H9 (cell line): ENCODE measurements around the gene PARP9. TPM values are rescaled to one million over a fixed set of nuclear protein-coding genes. Genes with fewer than 3 reads are reported as not detected.

ENCODE experiments used
- DNase-seq: peaks from one replicate; pipeline ENCODE4 v3.0.0-alpha.2; 2017
- H2AFZ ChIP-seq: one replicate; pipeline ENCODE4 v1.6.1; 2013; ENCODE audit warnings: mild to moderate bottlenecking, low read length, control low read depth, moderate library complexity
- H2AK5ac ChIP-seq: 2 replicates; pipeline ENCODE4 v1.6.1; 2013; ENCODE audit warnings: low read length, control low read depth, mixed read lengths; ENCODE audit not compliant: insufficient read length
- H2BK120ac ChIP-seq: one replicate; pipeline ENCODE4 v1.6.1; 2013; ENCODE audit warnings: low read depth, mild to moderate bottlenecking, low read length, control low read depth, inconsistent platforms; ENCODE audit not compliant: poor library complexity, severe bottlenecking
- H2BK12ac ChIP-seq: 2 replicates; pipeline ENCODE4 v1.6.1; 2013; ENCODE audit warnings: low read length, control low read depth, mixed read lengths, low read depth; ENCODE audit not compliant: insufficient read length
- H2BK15ac ChIP-seq: 2 replicates; pipeline ENCODE4 v1.6.1; 2013; ENCODE audit warnings: low read depth, low read length, control low read depth
- H2BK20ac ChIP-seq: one replicate; pipeline ENCODE4 v1.6.1; 2013; ENCODE audit warnings: low read depth, mild to moderate bottlenecking, low read length, control low read depth, inconsistent platforms; ENCODE audit not compliant: poor library complexity, severe bottlenecking
- H2BK5ac ChIP-seq: 2 replicates; pipeline ENCODE4 v1.6.1; 2013; ENCODE audit warnings: low read length, control low read depth, mixed read lengths; ENCODE audit not compliant: insufficient read length
- H3K14ac ChIP-seq: 2 replicates; pipeline ENCODE4 v1.6.1; 2013; ENCODE audit warnings: low read length, control low read depth; ENCODE audit not compliant: insufficient read depth
- H3K18ac ChIP-seq: 2 replicates; pipeline ENCODE4 v1.6.1; 2013; ENCODE audit warnings: low read depth, mild to moderate bottlenecking, mixed read lengths, low read length, control low read depth; ENCODE audit not compliant: insufficient read length
- H3K23ac ChIP-seq: 2 replicates; pipeline ENCODE4 v1.6.1; 2013; ENCODE audit warnings: low read length, control low read depth, mixed read lengths, low read depth; ENCODE audit not compliant: insufficient read length
- H3K23me2 ChIP-seq: 2 replicates; pipeline ENCODE4 v1.6.1; 2013; ENCODE audit warnings: low read depth, mild to moderate bottlenecking, mixed read lengths, low read length, control low read depth; ENCODE audit not compliant: insufficient read length, poor library complexity, severe bottlenecking
- H3K27ac ChIP-seq: 2 replicates; pipeline ENCODE4 v1.5.1; 2013; ENCODE audit warnings: low read length, control low read depth, mixed read lengths, low read depth; ENCODE audit not compliant: insufficient read length
- H3K27me3 ChIP-seq: 2 replicates; pipeline ENCODE4 v1.6.1; 2013; ENCODE audit warnings: low read length, control low read depth, inconsistent platforms; ENCODE audit not compliant: insufficient read depth
- H3K4ac ChIP-seq: 2 replicates; pipeline ENCODE4 v1.6.1; 2013; ENCODE audit warnings: low read depth, mild to moderate bottlenecking, control low read depth, inconsistent platforms, low read length, moderate library complexity
- H3K4me1 ChIP-seq: 2 replicates; pipeline ENCODE4 v1.6.1; 2013; ENCODE audit warnings: low read length, control low read depth, inconsistent platforms; ENCODE audit not compliant: insufficient read depth
- H3K4me2 ChIP-seq: 2 replicates; pipeline ENCODE4 v1.6.1; 2013; ENCODE audit warnings: low read length, control low read depth, mixed read lengths; ENCODE audit not compliant: insufficient read length, insufficient read depth
- H3K56ac ChIP-seq: 2 replicates; pipeline ENCODE4 v1.6.1; 2013; ENCODE audit warnings: low read depth, mild to moderate bottlenecking, mixed read lengths, low read length, control low read depth; ENCODE audit not compliant: insufficient read length
- H3K79me1 ChIP-seq: 2 replicates; pipeline ENCODE4 v1.6.1; 2013; ENCODE audit warnings: low read depth, mild to moderate bottlenecking, moderate library complexity, low read length, control low read depth, inconsistent platforms; ENCODE audit not compliant: insufficient read depth, poor library complexity, severe bottlenecking
- H3K79me2 ChIP-seq: 2 replicates; pipeline ENCODE4 v1.6.1; 2013; ENCODE audit warnings: low read length, control low read depth, inconsistent platforms; ENCODE audit not compliant: insufficient read depth
- H3K9ac ChIP-seq: 2 replicates; pipeline ENCODE4 v1.6.1; 2013; ENCODE audit warnings: low read length, control low read depth, mixed read lengths; ENCODE audit not compliant: insufficient read length; ENCODE audit errors: extremely low read depth
- H3K9me3 ChIP-seq: one replicate; pipeline ENCODE4 v1.6.1; 2013; ENCODE audit warnings: low read depth, low read length, inconsistent platforms; ENCODE audit not compliant: control insufficient read depth
- H3T11ph ChIP-seq: one replicate; pipeline ENCODE4 v1.6.1; 2013; ENCODE audit warnings: mild to moderate bottlenecking, low read length, control low read depth, inconsistent platforms
- H4K20me1 ChIP-seq: one replicate; pipeline ENCODE4 v1.6.1; 2013; ENCODE audit not compliant: control insufficient read depth, insufficient read length, insufficient read depth
- H4K5ac ChIP-seq: 2 replicates; pipeline ENCODE4 v1.6.1; 2013; ENCODE audit warnings: low read depth, mild to moderate bottlenecking, mixed read lengths, low read length, control low read depth; ENCODE audit not compliant: insufficient read length
- H4K8ac ChIP-seq: replicated peaks from 2 replicates; pipeline ENCODE4 v1.6.1; 2013; ENCODE audit warnings: low read length, control low read depth, mixed read lengths, low read depth; ENCODE audit not compliant: insufficient read length
- H4K91ac ChIP-seq: 2 replicates; pipeline ENCODE4 v1.6.1; 2013; ENCODE audit warnings: low read depth, mild to moderate bottlenecking, moderate library complexity, mixed read lengths, low read length, control low read depth; ENCODE audit not compliant: insufficient read length
- H3K27ac Mint-ChIP-seq, 3 experiments: 2 replicates in 2 of 3; 3 replicates in 1 of 3; pipeline ENCODE4 v1.8.0; 2020 to 2021; ENCODE audit warnings: mixed read lengths in 3 of 3, mild to moderate bottlenecking in 1 of 3, moderate library complexity in 1 of 3
- H3K27me3 Mint-ChIP-seq: 2 replicates; pipeline ENCODE4 v1.8.0; 2021; ENCODE audit warnings: low read depth, mild to moderate bottlenecking, moderate library complexity, mixed read lengths
- H3K36me3 Mint-ChIP-seq, 3 experiments: 2 replicates in 2 of 3; 3 replicates in 1 of 3; pipeline ENCODE4 v1.8.0; 2020 to 2021; ENCODE audit warnings: low read depth in 3 of 3, mixed read lengths in 3 of 3; ENCODE audit not compliant: insufficient read depth in 1 of 3
- H3K4me1 Mint-ChIP-seq, 2 experiments: 2 replicates each; pipeline ENCODE4 v1.8.0; 2020; ENCODE audit warnings: mixed read lengths in 2 of 2
- H3K4me3 Mint-ChIP-seq, 2 experiments: 2 replicates in 1 of 2; 3 replicates in 1 of 2; pipeline ENCODE4 v1.8.0; 2020 to 2021; ENCODE audit warnings: mild to moderate bottlenecking in 2 of 2, mixed read lengths in 2 of 2, moderate library complexity in 1 of 2
- H3K9me3 Mint-ChIP-seq, 2 experiments: 2 replicates in 1 of 2; 3 replicates in 1 of 2; pipeline ENCODE4 v1.8.0; 2020; ENCODE audit warnings: mild to moderate bottlenecking in 2 of 2, mixed read lengths in 2 of 2, moderate library complexity in 1 of 2
- CTCF ChIP-seq: fragments of 200-600 bp; sonication (generic); conservative IDR thresholded peaks from 3 replicates; pipeline ENCODE4 v1.8.0; 2021; ENCODE audit warnings: antibody characterized with exemption, mild to moderate bottlenecking
- WGBS: extraction: QIAGEN DNeasy Blood & Tissue Kit; methylation state at CpG from one replicate; pipeline ENCODE4 v1.1.7; 2013; ENCODE audit warnings: missing lambda C conversion rate, low lambda C conversion rate, mixed read lengths; ENCODE audit not compliant: insufficient read length; ENCODE audit errors: extremely low coverage; 5-methylcytosine and 5-hydroxymethylcytosine counted together
- total RNA-seq: library from RNA; stranded (reverse); gene quantifications from 2 replicates; pipeline ENCODE4 v1.2.1, GENCODE V29; 2021

PARP9 gene
- total RNA-seq, 1 experiment from 2014 or later = 3.4 TPM

GRCh38 chr3:122582390-122582789, 18.3 kb upstream of the PARP9 start:
- no peak overlapping the region for H2BK15ac ChIP-seq
- Mint-ChIP-seq H3K27ac (no peak overlapping the region), H3K4me1 (peaks cover 5 to 8% of the 10 kb centered on the region in 2 experiments; a peak in 3 of 4 replicates), H3K9me3 (peaks cover 25 to 29% of the 10 kb centered on the region in 2 experiments), H3K27me3 (peaks cover 9% of the 10 kb centered on the region), H3K4me3 (no peak overlapping the region), H3K36me3 (peaks cover 11 to 26% (median 19%) of the 10 kb centered on the region in 3 experiments)
- H3K18ac ChIP-seq = no peak overlapping the region
- no peaks in the 10 kb centered on the region for H3K4me1 ChIP-seq
- no peak overlapping the region for H2BK5ac ChIP-seq
- H3K79me1 ChIP-seq = no peaks in the 10 kb centered on the region
- no peak overlapping the region for H3T11ph ChIP-seq
- no peak overlapping the region for H2AFZ ChIP-seq
- TF ChIP-seq CTCF = no peak
- no peak overlapping the region for H3K4me2 ChIP-seq
- H3K27ac ChIP-seq = no peak overlapping the region
- H3K23me2 ChIP-seq = peaks cover 4% of the 10 kb centered on the region
- no peak overlapping the region for H3K4ac ChIP-seq
- no peak overlapping the region for H3K9ac ChIP-seq
- H2BK120ac ChIP-seq = no peak overlapping the region
- no peak overlapping the region for H4K91ac ChIP-seq
- H3K9me3 ChIP-seq = no peaks in the 10 kb centered on the region
- no CpG with 5 or more reads among the region's 1 CpG for WGBS
- no peak overlapping the region for H4K5ac ChIP-seq
- no peak overlapping the region for H3K56ac ChIP-seq
- no peak for DNase-seq
- H2BK12ac ChIP-seq = no peak overlapping the region
- H4K20me1 ChIP-seq = no peaks in the 10 kb centered on the region
- no peaks in the 10 kb centered on the region for H3K27me3 ChIP-seq
- no peak overlapping the region for H2AK5ac ChIP-seq
- H3K79me2 ChIP-seq = no peaks in the 10 kb centered on the region
- no peak overlapping the region for H4K8ac ChIP-seq
- H3K23ac ChIP-seq = no peak overlapping the region
- H2BK20ac ChIP-seq = no peak overlapping the region
- no peak overlapping the region for H3K14ac ChIP-seq
